Activated T-cell treated with anti-CD3 and anti-CD28 coated beads, Interleukin-2, amount 50 U/mL, for 24 hours (primary cell): ENCODE data around the gene CSPG5.

Experiments
- DNase-seq: peaks from one replicate; pipeline ENCODE4 v3.0.0-alpha.2; 2020
- H3K27ac Mint-ChIP-seq: 2 replicates; pipeline ENCODE4 v1.8.0; 2020; ENCODE audit warnings: mild to moderate bottlenecking, mixed read lengths
- H3K27me3 Mint-ChIP-seq: 2 replicates; pipeline ENCODE4 v1.8.0; 2020; ENCODE audit warnings: mixed read lengths
- H3K36me3 Mint-ChIP-seq: 2 replicates; pipeline ENCODE4 v1.8.0; 2020; ENCODE audit warnings: low read depth, mixed read lengths
- H3K4me1 Mint-ChIP-seq: 2 replicates; pipeline ENCODE4 v1.8.0; 2020; ENCODE audit warnings: low read depth, mixed read lengths
- H3K4me3 Mint-ChIP-seq: 2 replicates; pipeline ENCODE4 v1.8.0; 2020; ENCODE audit warnings: mild to moderate bottlenecking, moderate library complexity, mixed read lengths
- H3K9me3 Mint-ChIP-seq: 2 replicates; pipeline ENCODE4 v1.8.0; 2020; ENCODE audit warnings: mixed read lengths

Gene CSPG5, protein sequence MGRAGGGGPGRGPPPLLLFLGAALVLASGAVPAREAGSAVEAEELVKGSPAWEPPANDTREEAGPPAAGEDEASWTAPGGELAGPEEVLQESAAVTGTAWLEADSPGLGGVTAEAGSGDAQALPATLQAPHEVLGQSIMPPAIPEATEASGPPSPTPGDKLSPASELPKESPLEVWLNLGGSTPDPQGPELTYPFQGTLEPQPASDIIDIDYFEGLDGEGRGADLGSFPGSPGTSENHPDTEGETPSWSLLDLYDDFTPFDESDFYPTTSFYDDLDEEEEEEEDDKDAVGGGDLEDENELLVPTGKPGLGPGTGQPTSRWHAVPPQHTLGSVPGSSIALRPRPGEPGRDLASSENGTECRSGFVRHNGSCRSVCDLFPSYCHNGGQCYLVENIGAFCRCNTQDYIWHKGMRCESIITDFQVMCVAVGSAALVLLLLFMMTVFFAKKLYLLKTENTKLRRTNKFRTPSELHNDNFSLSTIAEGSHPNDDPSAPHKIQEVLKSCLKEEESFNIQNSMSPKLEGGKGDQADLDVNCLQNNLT

GRCh38 chr3:47578691-47579632 lies at the start of gene CSPG5:
TSS of gene CSPG5 (minus strand) at chr3:47578865. CDS start at chr3:47578693, 172 bp downstream.
- H3K4me3 Mint-ChIP-seq: peak within 1 kb of the TSS; percentile 63
- H3K36me3 Mint-ChIP-seq: no peaks in the 10 kb centered on the region
- no peaks in the 10 kb centered on the region for H3K9me3 Mint-ChIP-seq
- H3K4me1 Mint-ChIP-seq: no peaks in the 10 kb centered on the region
- H3K27ac Mint-ChIP-seq: peak within 1 kb of the TSS; percentile 40
- DNase-seq: peak; percentile 63
- H3K27me3 Mint-ChIP-seq: peaks cover 50% of the 10 kb centered on the region

- Mint-ChIP-seq H3K4me1 (no peaks in the 10 kb centered on the region), H3K9me3 (no peaks in the 10 kb centered on the region), H3K4me3 (no peak overlapping the region), H3K27me3 (no peaks in the 10 kb centered on the region), H3K36me3 (peaks cover 89% of the 10 kb centered on the region), H3K27ac (peak overlapping the region; percentile 53)
- no peak for DNase-seq
Observed at GRCh38 chr3:47628426-47628825, 49.8 kb upstream of the CSPG5 start.

GRCh38 chr3:47622671-47623461 lies 44.2 kb upstream of the CSPG5 start:
- no peak for DNase-seq
- peaks cover 89% of the 10 kb centered on the region for H3K36me3 Mint-ChIP-seq
- H3K4me1 Mint-ChIP-seq: peaks cover under 1% of the 10 kb centered on the region
- peak overlapping the region; percentile 15 for H3K27ac Mint-ChIP-seq
- H3K9me3 Mint-ChIP-seq: no peaks in the 10 kb centered on the region
- H3K4me3 Mint-ChIP-seq: no peak overlapping the region
- H3K27me3 Mint-ChIP-seq: no peaks in the 10 kb centered on the region

DNA sequence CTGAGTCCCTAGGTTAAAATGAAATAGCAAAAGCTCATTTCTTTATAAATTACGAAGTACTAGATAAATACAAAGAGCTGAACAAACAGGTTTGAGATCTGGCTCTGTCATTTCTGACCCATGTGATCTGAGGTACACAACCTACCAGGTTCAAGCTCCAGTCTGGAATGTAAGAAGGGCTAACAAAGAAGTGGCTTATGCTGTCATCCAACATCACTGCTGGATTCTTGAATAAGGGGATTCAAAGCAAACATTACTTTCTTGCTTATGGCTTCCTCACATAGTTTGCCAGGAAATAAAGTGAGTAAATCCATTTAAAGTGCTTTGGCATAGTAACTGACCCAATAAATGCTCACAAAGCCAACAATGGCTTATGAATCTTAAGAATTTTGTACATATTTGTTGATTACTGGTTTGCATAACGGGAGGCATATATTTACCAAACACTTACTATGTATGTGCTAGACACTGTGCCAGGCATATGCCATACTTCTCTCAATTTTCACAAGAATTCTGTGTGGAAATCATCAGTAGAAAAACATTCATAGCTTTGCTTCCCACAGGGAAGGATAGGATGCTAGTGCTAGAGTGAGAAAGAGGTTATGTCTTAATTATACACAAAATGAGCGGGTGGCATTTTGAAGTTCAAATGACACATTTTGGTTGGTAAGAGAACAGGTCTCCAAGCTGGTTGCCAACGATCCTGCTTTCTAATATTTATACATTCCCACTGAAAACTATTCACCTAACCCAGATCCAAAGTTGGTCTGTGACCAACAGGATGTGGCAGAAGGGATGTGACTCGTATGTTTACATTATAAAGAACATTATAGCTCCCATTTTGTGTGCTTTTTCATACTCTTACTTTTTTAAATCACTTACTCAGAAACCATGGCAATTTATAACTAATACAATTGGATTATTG lies 38.7 kb upstream of the CSPG5 start:
- no peaks in the 10 kb centered on the region for H3K27me3 Mint-ChIP-seq
- H3K4me1 Mint-ChIP-seq: peaks cover 2% of the 10 kb centered on the region
- H3K27ac Mint-ChIP-seq: no peak overlapping the region
- no peak for DNase-seq
- peaks cover 66% of the 10 kb centered on the region for H3K36me3 Mint-ChIP-seq
- H3K9me3 Mint-ChIP-seq: no peaks in the 10 kb centered on the region
- no peak overlapping the region for H3K4me3 Mint-ChIP-seq

DNA sequence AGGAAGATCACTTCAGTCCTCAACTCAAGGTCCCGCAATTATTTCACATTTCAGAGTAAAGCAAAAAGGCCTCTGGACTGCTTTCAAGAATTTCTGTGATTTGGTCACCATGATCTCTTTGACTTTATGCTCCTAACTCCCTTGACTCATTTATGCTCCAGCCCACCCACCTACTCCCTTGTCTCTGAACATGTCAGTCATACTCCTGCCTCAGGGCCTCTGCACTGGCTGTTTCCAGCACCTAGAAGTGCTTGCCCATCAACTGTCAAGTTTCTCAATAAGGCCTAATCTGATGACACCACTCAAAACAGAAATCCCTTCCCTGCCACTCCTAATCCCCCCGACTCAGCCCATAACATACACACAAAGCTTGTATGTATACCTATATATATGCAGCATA lies 36.1 kb upstream of the CSPG5 start:
- H3K4me3 Mint-ChIP-seq: no peak overlapping the region
- no peak overlapping the region for H3K27ac Mint-ChIP-seq
- H3K9me3 Mint-ChIP-seq: no peaks in the 10 kb centered on the region
- DNase-seq: no peak
- no peaks in the 10 kb centered on the region for H3K27me3 Mint-ChIP-seq
- H3K4me1 Mint-ChIP-seq: peaks cover 2% of the 10 kb centered on the region
- peaks cover 66% of the 10 kb centered on the region for H3K36me3 Mint-ChIP-seq

GRCh38 chr3:47613722-47614121 lies 35.1 kb upstream of the CSPG5 start:
- Mint-ChIP-seq H3K27ac (no peak overlapping the region), H3K4me1 (peaks cover 2% of the 10 kb centered on the region), H3K36me3 (peaks cover 66% of the 10 kb centered on the region), H3K9me3 (no peaks in the 10 kb centered on the region), H3K27me3 (no peaks in the 10 kb centered on the region), H3K4me3 (no peak overlapping the region)
- no peak for DNase-seq

DNA sequence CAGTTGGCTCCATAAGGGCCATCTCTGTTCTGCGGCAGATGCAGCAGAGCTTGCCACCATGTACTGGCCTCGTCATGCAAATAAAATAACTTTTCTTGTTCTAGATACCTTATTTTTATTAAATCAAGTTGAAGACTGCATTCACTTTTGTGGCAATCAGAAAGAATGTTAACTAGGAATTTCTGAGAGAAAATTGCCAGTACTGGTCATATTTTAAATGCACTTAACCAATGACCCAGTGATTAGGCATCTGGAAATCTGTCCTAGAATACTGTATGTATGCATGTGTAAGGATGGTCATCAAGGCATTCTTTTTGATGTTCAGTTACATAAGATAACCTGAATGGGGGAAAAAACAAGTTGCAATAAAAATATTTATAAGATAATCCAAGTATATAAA lies 34.2 kb upstream of the CSPG5 start:
- DNase-seq: no peak
- Mint-ChIP-seq H3K27me3 (no peaks in the 10 kb centered on the region), H3K9me3 (no peaks in the 10 kb centered on the region), H3K4me1 (peaks cover 2% of the 10 kb centered on the region), H3K27ac (no peak overlapping the region), H3K36me3 (peaks cover 66% of the 10 kb centered on the region), H3K4me3 (no peak overlapping the region)

DNA sequence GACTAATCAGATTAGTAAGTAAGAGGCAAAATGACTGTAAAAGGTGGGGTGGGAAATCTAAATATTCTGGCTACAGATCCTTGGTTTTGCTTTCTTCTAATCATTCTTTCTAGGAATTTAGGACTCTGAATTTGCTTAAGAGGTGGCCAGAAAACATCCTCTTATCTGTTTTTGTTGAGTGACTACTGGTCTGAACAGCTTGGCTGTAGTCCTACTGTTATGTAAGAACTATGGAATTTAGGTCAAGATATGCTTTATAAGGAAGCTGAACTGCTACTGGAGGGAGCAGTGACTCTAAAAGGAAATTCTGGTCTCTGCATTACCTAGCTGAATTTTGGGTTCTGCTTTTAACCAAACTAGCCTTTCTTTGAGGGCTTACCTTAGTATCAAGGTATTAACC lies 33.5 kb upstream of the CSPG5 start:
- H3K36me3 Mint-ChIP-seq: peaks cover 65% of the 10 kb centered on the region
- H3K27me3 Mint-ChIP-seq: no peaks in the 10 kb centered on the region
- no peak for DNase-seq
- no peak overlapping the region for H3K4me3 Mint-ChIP-seq
- H3K27ac Mint-ChIP-seq: peak overlapping the region; percentile 33
- no peaks in the 10 kb centered on the region for H3K4me1 Mint-ChIP-seq
- no peaks in the 10 kb centered on the region for H3K9me3 Mint-ChIP-seq

- no peak for DNase-seq
- Mint-ChIP-seq H3K9me3 (no peaks in the 10 kb centered on the region), H3K36me3 (peaks cover 64% of the 10 kb centered on the region), H3K27ac (peak overlapping the region; percentile 33), H3K4me3 (no peak overlapping the region), H3K4me1 (no peaks in the 10 kb centered on the region), H3K27me3 (no peaks in the 10 kb centered on the region)
Observed at GRCh38 chr3:47611576-47611975, 32.9 kb upstream of the CSPG5 start.

GRCh38 chr3:47610583-47610982 lies 31.9 kb upstream of the CSPG5 start:
- DNase-seq: no peak
- H3K36me3 Mint-ChIP-seq: peaks cover 65% of the 10 kb centered on the region
- no peaks in the 10 kb centered on the region for H3K9me3 Mint-ChIP-seq
- no peak overlapping the region for H3K4me3 Mint-ChIP-seq
- H3K4me1 Mint-ChIP-seq: no peaks in the 10 kb centered on the region
- no peaks in the 10 kb centered on the region for H3K27me3 Mint-ChIP-seq
- no peak overlapping the region for H3K27ac Mint-ChIP-seq

DNA sequence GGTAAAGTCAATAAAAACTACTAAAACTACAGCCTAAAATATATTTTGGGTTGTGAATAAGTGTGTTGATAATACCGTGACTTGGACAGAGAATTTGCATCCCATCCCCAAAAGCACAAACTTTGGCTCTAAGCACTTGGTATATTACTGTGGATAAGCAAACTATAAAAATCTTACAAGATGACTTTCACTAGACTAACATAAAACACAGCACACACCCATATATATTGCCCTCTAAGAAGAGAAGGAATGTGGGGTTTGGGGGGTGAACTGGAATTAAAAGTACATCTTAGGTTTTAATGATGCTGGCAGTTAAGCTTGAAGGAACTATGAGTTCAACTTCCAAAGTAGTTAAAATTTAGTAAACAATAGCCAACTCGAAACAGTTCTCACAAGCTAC lies 28.7 kb upstream of the CSPG5 start:
- Mint-ChIP-seq H3K27ac (no peak overlapping the region), H3K36me3 (peaks cover 90% of the 10 kb centered on the region), H3K4me1 (no peaks in the 10 kb centered on the region), H3K4me3 (no peak overlapping the region), H3K9me3 (no peaks in the 10 kb centered on the region), H3K27me3 (no peaks in the 10 kb centered on the region)
- no peak for DNase-seq

DNA sequence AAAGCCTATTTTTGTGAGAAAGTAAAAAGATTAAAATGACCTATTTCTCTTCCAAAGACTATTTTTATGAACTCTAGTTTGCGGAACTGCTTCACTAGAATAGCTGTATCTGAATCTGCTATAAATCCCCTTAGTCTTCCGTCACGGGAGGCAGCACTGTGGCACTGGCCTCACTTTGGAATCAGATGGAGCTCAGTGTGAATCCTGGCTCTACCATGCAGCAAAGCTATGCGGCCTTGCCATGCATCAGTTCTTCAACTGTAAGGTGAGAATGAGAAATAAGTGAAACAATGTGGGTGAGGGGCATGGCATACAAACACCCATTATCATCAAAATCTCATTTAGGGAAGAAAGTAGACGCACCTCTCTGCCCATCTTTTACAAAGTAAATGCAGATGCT lies 27.5 kb upstream of the CSPG5 start:
- DNase-seq: no peak
- Mint-ChIP-seq H3K4me1 (no peaks in the 10 kb centered on the region), H3K4me3 (no peak overlapping the region), H3K9me3 (no peaks in the 10 kb centered on the region), H3K27me3 (no peaks in the 10 kb centered on the region), H3K36me3 (peaks cover 88% of the 10 kb centered on the region), H3K27ac (no peak overlapping the region)

- Mint-ChIP-seq H3K36me3 (peaks cover 86% of the 10 kb centered on the region), H3K27ac (peak overlapping the region; percentile 11)
- DNase-seq: no peak
Observed at GRCh38 chr3:47605652-47606051, 27.0 kb upstream of the CSPG5 start.

More at GRCh38 chr3:47605652-47606051, 27.0 kb upstream of the CSPG5 start:
- H3K4me3 Mint-ChIP-seq: no peak overlapping the region
- H3K27me3 Mint-ChIP-seq: no peaks in the 10 kb centered on the region
- no peaks in the 10 kb centered on the region for H3K4me1 Mint-ChIP-seq
- H3K9me3 Mint-ChIP-seq: no peaks in the 10 kb centered on the region
